HepG2 (cell line): ENCODE results near the gene CGREF1. TPM values are rescaled to one million over a fixed set of nuclear protein-coding genes. Genes with fewer than 3 reads are reported as not detected.
A peak's percentile ranks its signal among the peaks of the same experiment; 100 is the strongest.

Source experiments
- ESRRA ChIP-seq: sonication (generic); formaldehyde crosslinking; IDR thresholded peaks from 2 replicates; pipeline ENCODE4 v1.5.1; 2020; ENCODE audit warnings: mild to moderate bottlenecking, low read depth, missing genetic modification reagents
- ETV6 ChIP-seq: sonication (generic); formaldehyde crosslinking; conservative IDR thresholded peaks from 2 replicates; pipeline ENCODE4 v1.4.0; 2020; ENCODE audit warnings: missing genetic modification reagents
- GABPB1 ChIP-seq: IDR thresholded peaks from 2 replicates; pipeline ENCODE4 v1.6.1; 2016; ENCODE audit warnings: mild to moderate bottlenecking, missing genetic modification reagents, moderate library complexity, missing compliant biosample characterization
- KLF9 ChIP-seq: IDR thresholded peaks from 2 replicates; pipeline ENCODE4 v1.6.1; 2016; ENCODE audit warnings: low read depth
- NFKB2 ChIP-seq: sonication (generic); formaldehyde crosslinking; IDR thresholded peaks from 2 replicates; pipeline ENCODE4 v1.4.0; 2020; ENCODE audit warnings: missing genetic modification reagents, borderline replicate concordance
- PRMT3 ChIP-seq: sonication (generic); formaldehyde crosslinking; IDR thresholded peaks from 2 replicates; pipeline ENCODE4 v1.8.1; 2022; ENCODE audit warnings: low read depth, mild to moderate bottlenecking, moderate library complexity, missing genetic modification reagents, borderline replicate concordance
- SRSF9 ChIP-seq: fragments of 200-400 bp; formaldehyde crosslinking; IDR thresholded peaks from 2 replicates; pipeline ENCODE4 v1.6.1; 2018; ENCODE audit warnings: borderline replicate concordance, mild to moderate bottlenecking, low read depth, low read length; ENCODE audit not compliant: insufficient read depth, poor library complexity, severe bottlenecking
- TAF15 ChIP-seq: fragments of 200-400 bp; formaldehyde crosslinking; IDR thresholded peaks from one replicate; pipeline ENCODE4 v1.6.1; 2018; ENCODE audit warnings: mild to moderate bottlenecking, low read depth, low read length; ENCODE audit not compliant: poor library complexity, severe bottlenecking
- ZBTB42 ChIP-seq: sonication (generic); formaldehyde crosslinking; IDR thresholded peaks from 2 replicates; pipeline ENCODE4 v1.5.0; 2020; ENCODE audit warnings: mild to moderate bottlenecking, missing genetic modification reagents
- ZFAT ChIP-seq: sonication (generic); formaldehyde crosslinking; conservative IDR thresholded peaks from 2 replicates; pipeline ENCODE4 v1.8.1; 2023; ENCODE audit warnings: missing genetic modification reagents, inconsistent platforms
- ZNF138 ChIP-seq: sonication (generic); formaldehyde crosslinking; IDR thresholded peaks from 2 replicates; pipeline ENCODE4 v1.5.0; 2020; ENCODE audit warnings: mild to moderate bottlenecking, low read depth, missing genetic modification reagents
- ZNF740 ChIP-seq: sonication (generic); formaldehyde crosslinking; IDR thresholded peaks from 2 replicates; pipeline ENCODE4 v1.4.0; 2020; ENCODE audit warnings: missing genetic modification reagents
- ZNF790 ChIP-seq: sonication (generic); formaldehyde crosslinking; IDR thresholded peaks from 2 replicates; pipeline ENCODE4 v1.8.0; 2022; ENCODE audit warnings: missing genetic modification reagents, mild to moderate bottlenecking, borderline replicate concordance
- ZNF879 ChIP-seq: sonication (generic); formaldehyde crosslinking; IDR thresholded peaks from 2 replicates; pipeline ENCODE4 v1.8.1; 2023; ENCODE audit warnings: missing genetic modification reagents
- polyA plus RNA-seq, 8 experiments: library from polyadenylated mRNA; depleted of rRNA in 3 of 8; stranded (reverse) in 7 of 8; unstranded in 1 of 8; fragments of >200 nt; fragmentation: Illumina TruSeq in 4 of 8; extraction: Trizol in 4 of 8; gene quantifications; 2 replicates each; pipeline versions ENCODE4 v1.2.1 to v1.2.3, GENCODE V29; 2011 to 2016; ENCODE audit warnings: low read depth in 4 of 8, missing spikeins in 1 of 8, mixed read lengths in 1 of 8; ENCODE audit not compliant: insufficient read depth in 1 of 8
- total RNA-seq, 5 experiments: library from RNA; depleted of rRNA; stranded (reverse); fragments of >200 nt; fragmentation: Illumina TruSeq; extraction: Trizol; gene quantifications; 2 replicates each; pipeline ENCODE4 v1.2.3, GENCODE V29; 2016; ENCODE audit warnings: low read depth in 1 of 5
- TF ChIP-seq, protein P1 (sequence below): sonication (generic); formaldehyde crosslinking; IDR thresholded peaks from 2 replicates; pipeline ENCODE4 v1.4.0; 2020; ENCODE audit warnings: missing genetic modification reagents
- TF ChIP-seq, protein P2 (sequence below): sonication (generic); formaldehyde crosslinking; IDR thresholded peaks from 2 replicates; pipeline ENCODE4 v1.9.0; 2022; ENCODE audit warnings: missing genetic modification reagents, mild to moderate bottlenecking, borderline replicate concordance
- TF ChIP-seq, protein P3 (sequence below): sonication (generic); formaldehyde crosslinking; IDR thresholded peaks from 2 replicates; pipeline ENCODE4 v1.4.0; 2020; ENCODE audit warnings: low read depth, missing genetic modification reagents
- TF ChIP-seq, protein P4 (sequence below): sonication (generic); formaldehyde crosslinking; IDR thresholded peaks from 2 replicates; pipeline ENCODE4 v1.5.1; 2020; ENCODE audit warnings: missing genetic modification reagents, mild to moderate bottlenecking, borderline replicate concordance

The CGREF1 gene
- total and polyA plus RNA-seq, 2 of the 13 experiments (the other 11 are each of a cell fraction or from before 2014, with no cell fraction given) = 13.9 to 23.4 TPM

GRCh38 chr2:27086724-27087593 lies 32.0 kb downstream of the CGREF1 start, which contains the start of gene KHK (continued):
- TF ChIP-seq ESRRA (CRISPR knock-in tag) = no peak
- TF ChIP-seq ZNF740 (CRISPR knock-in tag) = no peak
- TF ChIP-seq ZBTB42 (CRISPR knock-in tag) = peak; percentile 69; the same call in 1 of the 2 replicates
- peak; percentile 11; the same call in 1 of the 2 replicates for TF ChIP-seq GABPB1 (CRISPR knock-in tag)
- TF ChIP-seq, protein P1, sequence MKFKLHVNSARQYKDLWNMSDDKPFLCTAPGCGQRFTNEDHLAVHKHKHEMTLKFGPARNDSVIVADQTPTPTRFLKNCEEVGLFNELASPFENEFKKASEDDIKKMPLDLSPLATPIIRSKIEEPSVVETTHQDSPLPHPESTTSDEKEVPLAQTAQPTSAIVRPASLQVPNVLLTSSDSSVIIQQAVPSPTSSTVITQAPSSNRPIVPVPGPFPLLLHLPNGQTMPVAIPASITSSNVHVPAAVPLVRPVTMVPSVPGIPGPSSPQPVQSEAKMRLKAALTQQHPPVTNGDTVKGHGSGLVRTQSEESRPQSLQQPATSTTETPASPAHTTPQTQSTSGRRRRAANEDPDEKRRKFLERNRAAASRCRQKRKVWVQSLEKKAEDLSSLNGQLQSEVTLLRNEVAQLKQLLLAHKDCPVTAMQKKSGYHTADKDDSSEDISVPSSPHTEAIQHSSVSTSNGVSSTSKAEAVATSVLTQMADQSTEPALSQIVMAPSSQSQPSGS (CRISPR knock-in tag) = no peak
- no peak for TF ChIP-seq SRSF9
- TF ChIP-seq KLF9 (CRISPR knock-in tag) = no peak
- TF ChIP-seq, protein P2, sequence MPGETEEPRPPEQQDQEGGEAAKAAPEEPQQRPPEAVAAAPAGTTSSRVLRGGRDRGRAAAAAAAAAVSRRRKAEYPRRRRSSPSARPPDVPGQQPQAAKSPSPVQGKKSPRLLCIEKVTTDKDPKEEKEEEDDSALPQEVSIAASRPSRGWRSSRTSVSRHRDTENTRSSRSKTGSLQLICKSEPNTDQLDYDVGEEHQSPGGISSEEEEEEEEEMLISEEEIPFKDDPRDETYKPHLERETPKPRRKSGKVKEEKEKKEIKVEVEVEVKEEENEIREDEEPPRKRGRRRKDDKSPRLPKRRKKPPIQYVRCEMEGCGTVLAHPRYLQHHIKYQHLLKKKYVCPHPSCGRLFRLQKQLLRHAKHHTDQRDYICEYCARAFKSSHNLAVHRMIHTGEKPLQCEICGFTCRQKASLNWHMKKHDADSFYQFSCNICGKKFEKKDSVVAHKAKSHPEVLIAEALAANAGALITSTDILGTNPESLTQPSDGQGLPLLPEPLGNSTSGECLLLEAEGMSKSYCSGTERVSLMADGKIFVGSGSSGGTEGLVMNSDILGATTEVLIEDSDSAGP (CRISPR knock-in tag) = peak; percentile 73; the same call in 1 of the 2 replicates
- TF ChIP-seq TAF15 = peak; percentile 34
- TF ChIP-seq ZNF138 (CRISPR knock-in tag) = peak; percentile 51; the same call in 1 of the 2 replicates
- TF ChIP-seq NFKB2 (CRISPR knock-in tag) = 0 out of 2 replicates have a peak, but pooled peaks have one; percentile 20
- TF ChIP-seq ETV6 = peak; percentile 7; the same call in 1 of the 2 replicates
- peak; percentile 67; the same call in 1 of the 2 replicates for TF ChIP-seq ZNF790 (CRISPR knock-in tag)
- TF ChIP-seq, protein P3, sequence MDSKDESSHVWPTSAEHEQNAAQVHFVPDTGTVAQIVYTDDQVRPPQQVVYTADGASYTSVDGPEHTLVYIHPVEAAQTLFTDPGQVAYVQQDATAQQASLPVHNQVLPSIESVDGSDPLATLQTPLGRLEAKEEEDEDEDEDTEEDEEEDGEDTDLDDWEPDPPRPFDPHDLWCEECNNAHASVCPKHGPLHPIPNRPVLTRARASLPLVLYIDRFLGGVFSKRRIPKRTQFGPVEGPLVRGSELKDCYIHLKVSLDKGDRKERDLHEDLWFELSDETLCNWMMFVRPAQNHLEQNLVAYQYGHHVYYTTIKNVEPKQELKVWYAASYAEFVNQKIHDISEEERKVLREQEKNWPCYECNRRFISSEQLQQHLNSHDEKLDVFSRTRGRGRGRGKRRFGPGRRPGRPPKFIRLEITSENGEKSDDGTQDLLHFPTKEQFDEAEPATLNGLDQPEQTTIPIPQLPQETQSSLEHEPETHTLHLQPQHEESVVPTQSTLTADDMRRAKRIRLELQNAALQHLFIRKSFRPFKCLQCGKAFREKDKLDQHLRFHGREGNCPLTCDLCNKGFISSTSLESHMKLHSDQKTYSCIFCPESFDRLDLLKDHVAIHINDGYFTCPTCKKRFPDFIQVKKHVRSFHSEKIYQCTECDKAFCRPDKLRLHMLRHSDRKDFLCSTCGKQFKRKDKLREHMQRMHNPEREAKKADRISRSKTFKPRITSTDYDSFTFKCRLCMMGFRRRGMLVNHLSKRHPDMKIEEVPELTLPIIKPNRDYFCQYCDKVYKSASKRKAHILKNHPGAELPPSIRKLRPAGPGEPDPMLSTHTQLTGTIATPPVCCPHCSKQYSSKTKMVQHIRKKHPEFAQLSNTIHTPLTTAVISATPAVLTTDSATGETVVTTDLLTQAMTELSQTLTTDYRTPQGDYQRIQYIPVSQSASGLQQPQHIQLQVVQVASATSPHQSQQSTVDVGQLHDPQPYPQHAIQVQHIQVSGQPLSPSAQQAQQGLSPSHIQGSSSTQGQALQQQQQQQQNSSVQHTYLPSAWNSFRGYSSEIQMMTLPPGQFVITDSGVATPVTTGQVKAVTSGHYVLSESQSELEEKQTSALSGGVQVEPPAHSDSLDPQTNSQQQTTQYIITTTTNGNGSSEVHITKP (CRISPR knock-in tag) = no peak
- TF ChIP-seq PRMT3 (CRISPR knock-in tag) = no peak
- TF ChIP-seq, protein P4, sequence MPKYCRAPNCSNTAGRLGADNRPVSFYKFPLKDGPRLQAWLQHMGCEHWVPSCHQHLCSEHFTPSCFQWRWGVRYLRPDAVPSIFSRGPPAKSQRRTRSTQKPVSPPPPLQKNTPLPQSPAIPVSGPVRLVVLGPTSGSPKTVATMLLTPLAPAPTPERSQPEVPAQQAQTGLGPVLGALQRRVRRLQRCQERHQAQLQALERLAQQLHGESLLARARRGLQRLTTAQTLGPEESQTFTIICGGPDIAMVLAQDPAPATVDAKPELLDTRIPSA (CRISPR knock-in tag) = no peak; the same call in 1 of the 2 replicates
- no peak for TF ChIP-seq ZNF879
- TF ChIP-seq ZFAT (CRISPR knock-in tag) = no peak
